Esophagus squamous epithelium (tissue), 5 donors: Measurements from ENCODE around the gene ZDHHC11B. TPM values are rescaled to one million over a fixed set of nuclear protein-coding genes. Genes with fewer than 3 reads are reported as not detected.

Source experiments
- DNase-seq: peaks from one replicate; lab custom pipeline; 2025; lab: John Stamatoyannopoulos, UW
- H3K27ac ChIP-seq, 4 donors: fragments of 200-600 bp; sonication (generic); one replicate each; pipeline ENCODE4 v1.5.1; 2016 to 2019; ENCODE audit warnings: mild to moderate bottlenecking in 1 of 4
- H3K27me3 ChIP-seq, 4 donors: fragments of 200-600 bp; sonication (generic); 1 replicate in 3 of 4; 2 replicates in 1 of 4; pipeline versions ENCODE4 v1.5.1 to v1.6.0; 2017 to 2021; ENCODE audit warnings: antibody characterized with exemption in 1 of 4
- H3K36me3 ChIP-seq, 3 donors: fragments of 200-600 bp; sonication (generic); one replicate each; pipeline ENCODE4 v1.5.1; 2016 to 2019
- H3K4me1 ChIP-seq, 3 donors: fragments of 200-600 bp; sonication (generic); one replicate each; pipeline ENCODE4 v1.5.1; 2017 to 2019
- H3K4me3 ChIP-seq, 4 donors: fragments of 200-600 bp; sonication (generic); 1 replicate in 3 of 4; 2 replicates in 1 of 4; pipeline ENCODE4 v1.5.1; 2016 to 2019; ENCODE audit warnings: mild to moderate bottlenecking in 2 of 4, moderate library complexity in 1 of 4
- H3K9me3 ChIP-seq, 3 donors: fragments of 200-600 bp; sonication (generic); one replicate each; pipeline ENCODE4 v1.5.1; 2016 to 2019
- CTCF ChIP-seq, 6 experiments: fragments of 450-650 bp in 4 of 6; fragments of 200-600 bp in 2 of 6; sonication (generic) in 2 of 6; IDR thresholded peaks; one replicate each; pipeline ENCODE4 v1.5.1; 2016 to 2019; ENCODE audit warnings: antibody characterized with exemption in 6 of 6, mild to moderate bottlenecking in 4 of 6, moderate library complexity in 4 of 6
- POLR2A ChIP-seq, 4 donors: fragments of 450-650 bp; IDR thresholded peaks; one replicate each; pipeline ENCODE4 v1.6.1; 2017; ENCODE audit warnings: antibody characterized with exemption in 4 of 4, mild to moderate bottlenecking in 4 of 4, moderate library complexity in 3 of 4
- WGBS, 2 donors: methylation state at CpG; one replicate each; pipeline ENCODE4 v1.1.5; 2018; 5-methylcytosine and 5-hydroxymethylcytosine counted together
- intact Hi-C: fragments of 100-400 bp; cut with DNase I; formaldehyde crosslinking; loops from one replicate; pipeline ENCODE4 v1.15.0; 2022
- total RNA-seq, 4 donors: library from RNA; depleted of rRNA; stranded (reverse); fragments of >200 nt; gene quantifications; one replicate each; pipeline ENCODE4 v1.1.0, GENCODE V29; 2016
- donor health status: DM: yes; HTN: yes; CAD: no.

ZDHHC11B gene
- total RNA-seq, 4 donors from 2014 or later: 0.44 to 4.6 (median 2.7) TPM

GRCh38 chr5:671459-672328, 112.8 kb downstream of the ZDHHC11B start:
- Histone ChIP-seq H3K9me3 (no peaks in the 10 kb centered on the region), H3K27ac (peak overlapping the region in 3 of 4 donors; percentile 32 to 68 (median 46)), H3K27me3 (no peaks in the 10 kb centered on the region), H3K4me1 (peaks cover 41 to 62% (median 41%) of the 10 kb centered on the region in 3 donors), H3K4me3 (peak overlapping the region in 2 of 4 donors; percentile 7 to 21), H3K36me3 (peaks cover 0 to 10% (median 0%) of the 10 kb centered on the region in 3 donors)
- WGBS, 2 donors: 11 to 20% methylated on average over 3 to 4 of the region's 27 CpGs
- no peak for DNase-seq
- intact Hi-C loops: loop anchor here (5.0 kb wide), 1 partner anchor 231 kb away; no protein-coding TSS in a partner anchor
- TF ChIP-seq CTCF (IDR thresholded peaks at IDR 0.05): peak; percentile 73 to 94 (median 90)
- TF ChIP-seq POLR2A (IDR thresholded peaks at IDR 0.05): no peak

- H3K4me1 ChIP-seq: peaks cover 41 to 62% (median 41%) of the 10 kb centered on the region in 3 donors
- H3K27me3 ChIP-seq: no peaks in the 10 kb centered on the region
- no peaks in the 10 kb centered on the region for H3K9me3 ChIP-seq
- peaks cover 0 to 17% (median 0%) of the 10 kb centered on the region in 3 donors for H3K36me3 ChIP-seq
- H3K4me3 ChIP-seq: no peak overlapping the region
- intact Hi-C loops: loop anchor here (5.0 kb wide), 1 partner anchor 232 kb away; no protein-coding TSS in a partner anchor
- DNase-seq: no peak
- peak overlapping the region in 1 of 4 donors; percentile 48 for H3K27ac ChIP-seq
- 20% methylated on average over 3 of the region's 33 CpGs; no CpG with 5 or more reads in 1 of the 2 donors for WGBS, 2 donors
- TF ChIP-seq POLR2A (IDR thresholded peaks at IDR 0.05): no peak
Measured at GRCh38 chr5:670396-671270, 113.9 kb downstream of the ZDHHC11B start.

GRCh38 chr5:669842-670395, 114.6 kb downstream of the ZDHHC11B start:
- no CpG with 5 or more reads among the region's 22 CpGs for WGBS, 2 donors
- no peak for TF ChIP-seq CTCF (IDR thresholded peaks at IDR 0.05)
- TF ChIP-seq POLR2A (IDR thresholded peaks at IDR 0.05): no peak
- Histone ChIP-seq H3K4me3 (no peak overlapping the region), H3K27ac (peak overlapping the region; percentile 5 to 48 (median 27)), H3K4me1 (peaks cover 41 to 62% (median 41%) of the 10 kb centered on the region in 3 donors), H3K9me3 (no peaks in the 10 kb centered on the region), H3K36me3 (peaks cover 0 to 22% (median 0%) of the 10 kb centered on the region in 3 donors), H3K27me3 (no peaks in the 10 kb centered on the region)
- intact Hi-C loops: loop anchor here (5.0 kb wide), 1 partner anchor 232 kb away; no protein-coding TSS in a partner anchor
- DNase-seq: no peak

- H3K4me1 ChIP-seq: peaks cover 35 to 60% (median 39%) of the 10 kb centered on the region in 3 donors
- H3K27me3 ChIP-seq: no peaks in the 10 kb centered on the region
- no peak overlapping the region for H3K4me3 ChIP-seq
- H3K36me3 ChIP-seq: peaks cover 0 to 29% (median 0%) of the 10 kb centered on the region in 3 donors
- no peak for DNase-seq
- TF ChIP-seq POLR2A (IDR thresholded peaks at IDR 0.05) (no peak), CTCF (IDR thresholded peaks at IDR 0.05) (peak; percentile 33 to 69 (median 62))
- peak overlapping the region; percentile 5 to 48 (median 27) for H3K27ac ChIP-seq
- intact Hi-C loops: no loop called here
- WGBS, 2 donors: no CpG with 5 or more reads among the region's 40 CpGs
- H3K9me3 ChIP-seq: no peaks in the 10 kb centered on the region
Measured at GRCh38 chr5:669111-669841, 115.3 kb downstream of the ZDHHC11B start.
